SK-N-SH treated with all-trans-retinoic acid at 6 μM for 48 hours (cell line): ENCODE data around the gene PIK3R6.

Experiments
- ATAC-seq: fragments of 200-7000 bp; cut with Tn5 transposase; 3 replicates; pipeline ENCODE4 v1.9.1; 2020; ENCODE audit warnings: mild to moderate bottlenecking, moderate library complexity
- ARNTL ChIP-seq: fragments of 450-650 bp; formaldehyde crosslinking; IDR thresholded peaks from 2 replicates; pipeline ENCODE4 v1.5.0; 2020; ENCODE audit warnings: low read depth, mild to moderate bottlenecking, moderate library complexity, borderline replicate concordance
- BACH2 ChIP-seq: fragments of 250-450 bp; sonication (Bioruptor Pico); IDR thresholded peaks from 2 replicates; pipeline ENCODE4 v1.9.0; 2021; ENCODE audit warnings: mild to moderate bottlenecking, borderline replicate concordance
- CSDC2 ChIP-seq: fragments of 250-450 bp; sonication (Bioruptor Pico); IDR thresholded peaks from 2 replicates; pipeline ENCODE4 v1.5.0; 2020; ENCODE audit warnings: mild to moderate bottlenecking, moderate library complexity
- ESRRG ChIP-seq: fragments of 250-450 bp; sonication (Bioruptor Pico); IDR thresholded peaks from 2 replicates; pipeline ENCODE4 v1.6.1; 2021; ENCODE audit warnings: mild to moderate bottlenecking
- GLIS3 ChIP-seq: fragments of 250-450 bp; sonication (Bioruptor Pico); IDR thresholded peaks from 2 replicates; pipeline ENCODE4 v1.5.0; 2020; ENCODE audit warnings: mild to moderate bottlenecking, moderate library complexity
- ISL1 ChIP-seq: fragments of 250-450 bp; sonication (Bioruptor Pico); IDR thresholded peaks from 2 replicates; pipeline ENCODE4 v2.1.2; 2022; ENCODE audit warnings: mild to moderate bottlenecking, moderate library complexity
- OSR1 ChIP-seq: fragments of 250-450 bp; sonication (Bioruptor Pico); IDR thresholded peaks from 2 replicates; pipeline ENCODE4 v1.8.0; 2022; ENCODE audit warnings: moderate library complexity, mild to moderate bottlenecking, inconsistent platforms
- PPARA ChIP-seq: fragments of 250-450 bp; sonication (Bioruptor Pico); IDR thresholded peaks from 2 replicates; pipeline ENCODE4 v1.5.0; 2020; ENCODE audit warnings: mild to moderate bottlenecking, borderline replicate concordance
- SNAI2 ChIP-seq: fragments of 250-450 bp; sonication (Bioruptor Pico); IDR thresholded peaks from 2 replicates; pipeline ENCODE4 v1.5.0; 2020; ENCODE audit warnings: mild to moderate bottlenecking, moderate library complexity
- TCF4 ChIP-seq: fragments of 250-450 bp; sonication (Bioruptor Pico); IDR thresholded peaks from 2 replicates; pipeline ENCODE4 v1.8.0; 2021; ENCODE audit warnings: mild to moderate bottlenecking, moderate library complexity, borderline replicate concordance
- TOX ChIP-seq: fragments of 250-450 bp; sonication (Bioruptor Pico); IDR thresholded peaks from 2 replicates; pipeline ENCODE4 v1.8.0; 2021; ENCODE audit warnings: mild to moderate bottlenecking, moderate library complexity, borderline replicate concordance
- ZC3H10 ChIP-seq: fragments of 250-450 bp; sonication (Bioruptor Pico); IDR thresholded peaks from 2 replicates; pipeline ENCODE4 v1.5.1; 2021; ENCODE audit warnings: mild to moderate bottlenecking, moderate library complexity
- ZFP3 ChIP-seq: fragments of 250-450 bp; sonication (Bioruptor Pico); IDR thresholded peaks from 2 replicates; pipeline ENCODE4 v1.5.0; 2020; ENCODE audit warnings: mild to moderate bottlenecking, moderate library complexity
- ZFP30 ChIP-seq: fragments of 450-650 bp; formaldehyde crosslinking; IDR thresholded peaks from 2 replicates; pipeline ENCODE4 v1.5.0; 2022; ENCODE audit warnings: mild to moderate bottlenecking, moderate library complexity
- ZNF70 ChIP-seq: fragments of 450-650 bp; formaldehyde crosslinking; IDR thresholded peaks from 2 replicates; pipeline ENCODE4 v1.5.0; 2020; ENCODE audit warnings: mild to moderate bottlenecking, moderate library complexity
- ZNF8 ChIP-seq: fragments of 450-650 bp; formaldehyde crosslinking; IDR thresholded peaks from 2 replicates; pipeline ENCODE4 v1.5.0; 2020; ENCODE audit warnings: mild to moderate bottlenecking, moderate library complexity
- TF ChIP-seq, protein P1 (sequence below): fragments of 250-450 bp; sonication (Bioruptor Pico); IDR thresholded peaks from 2 replicates; pipeline ENCODE4 v1.5.1; 2020; ENCODE audit warnings: low read depth, mild to moderate bottlenecking, moderate library complexity
- TF ChIP-seq, protein P2 (sequence below): fragments of 250-450 bp; sonication (Bioruptor Pico); IDR thresholded peaks from 2 replicates; pipeline ENCODE4 v1.8.0; 2021; ENCODE audit warnings: low read depth, mild to moderate bottlenecking, moderate library complexity, borderline replicate concordance
- TF ChIP-seq, protein P3 (sequence below): fragments of 250-450 bp; sonication (Bioruptor Pico); IDR thresholded peaks from 2 replicates; pipeline ENCODE4 v1.5.1; 2021; ENCODE audit warnings: mild to moderate bottlenecking, moderate library complexity
- TF ChIP-seq, protein P4 (sequence below): fragments of 250-450 bp; sonication (Bioruptor Pico); IDR thresholded peaks from 2 replicates; pipeline ENCODE4 v1.8.0; 2020; ENCODE audit warnings: mild to moderate bottlenecking, moderate library complexity, borderline replicate concordance
- TF ChIP-seq, protein P5 (sequence below): fragments of 250-450 bp; sonication (Bioruptor Pico); IDR thresholded peaks from 2 replicates; pipeline ENCODE4 v1.5.0; 2020; ENCODE audit warnings: mild to moderate bottlenecking, moderate library complexity

Gene PIK3R6

DNA sequence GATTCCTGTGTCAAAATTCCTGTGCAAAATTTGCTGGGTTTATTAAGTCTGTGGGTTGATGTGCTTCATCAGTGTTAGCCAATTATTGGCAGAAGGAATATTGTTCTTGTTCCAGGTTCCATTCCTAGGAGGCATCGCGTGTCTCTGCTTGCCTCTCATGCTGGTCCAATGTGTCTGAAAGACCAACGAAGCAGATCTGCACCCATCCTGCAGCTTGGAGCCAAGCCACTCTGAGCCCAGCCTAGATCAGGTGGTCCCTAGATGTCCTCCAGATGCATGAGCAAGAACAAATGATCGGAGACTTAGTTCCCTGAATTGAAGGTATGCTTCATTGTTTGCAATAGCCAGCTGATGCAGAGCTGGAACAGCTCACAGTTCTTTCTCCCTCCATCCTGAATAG lies 10.5 kb upstream of the PIK3R6 start (continued):
- TF ChIP-seq ARNTL, result no peak
- no peak for TF ChIP-seq BACH2 (CRISPR knock-in tag)
- TF ChIP-seq, protein P1, sequence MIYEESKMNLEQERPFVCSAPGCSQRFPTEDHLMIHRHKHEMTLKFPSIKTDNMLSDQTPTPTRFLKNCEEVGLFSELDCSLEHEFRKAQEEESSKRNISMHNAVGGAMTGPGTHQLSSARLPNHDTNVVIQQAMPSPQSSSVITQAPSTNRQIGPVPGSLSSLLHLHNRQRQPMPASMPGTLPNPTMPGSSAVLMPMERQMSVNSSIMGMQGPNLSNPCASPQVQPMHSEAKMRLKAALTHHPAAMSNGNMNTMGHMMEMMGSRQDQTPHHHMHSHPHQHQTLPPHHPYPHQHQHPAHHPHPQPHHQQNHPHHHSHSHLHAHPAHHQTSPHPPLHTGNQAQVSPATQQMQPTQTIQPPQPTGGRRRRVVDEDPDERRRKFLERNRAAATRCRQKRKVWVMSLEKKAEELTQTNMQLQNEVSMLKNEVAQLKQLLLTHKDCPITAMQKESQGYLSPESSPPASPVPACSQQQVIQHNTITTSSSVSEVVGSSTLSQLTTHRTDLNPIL, result no peak
- no peak for TF ChIP-seq ISL1 (CRISPR knock-in tag)
- TF ChIP-seq ZC3H10 (CRISPR knock-in tag), result no peak
- TF ChIP-seq, protein P2, sequence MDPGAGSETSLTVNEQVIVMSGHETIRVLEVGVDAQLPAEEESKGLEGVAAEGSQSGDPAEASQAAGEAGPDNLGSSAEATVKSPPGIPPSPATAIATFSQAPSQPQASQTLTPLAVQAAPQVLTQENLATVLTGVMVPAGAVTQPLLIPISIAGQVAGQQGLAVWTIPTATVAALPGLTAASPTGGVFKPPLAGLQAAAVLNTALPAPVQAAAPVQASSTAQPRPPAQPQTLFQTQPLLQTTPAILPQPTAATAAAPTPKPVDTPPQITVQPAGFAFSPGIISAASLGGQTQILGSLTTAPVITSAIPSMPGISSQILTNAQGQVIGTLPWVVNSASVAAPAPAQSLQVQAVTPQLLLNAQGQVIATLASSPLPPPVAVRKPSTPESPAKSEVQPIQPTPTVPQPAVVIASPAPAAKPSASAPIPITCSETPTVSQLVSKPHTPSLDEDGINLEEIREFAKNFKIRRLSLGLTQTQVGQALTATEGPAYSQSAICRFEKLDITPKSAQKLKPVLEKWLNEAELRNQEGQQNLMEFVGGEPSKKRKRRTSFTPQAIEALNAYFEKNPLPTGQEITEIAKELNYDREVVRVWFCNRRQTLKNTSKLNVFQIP (CRISPR knock-in tag), result no peak
- TF ChIP-seq OSR1, result no peak
- no peak for TF ChIP-seq CSDC2 (CRISPR knock-in tag)
- no peak for TF ChIP-seq ZFP30 (CRISPR knock-in tag)
- TF ChIP-seq TOX (CRISPR knock-in tag), result no peak

DNA sequence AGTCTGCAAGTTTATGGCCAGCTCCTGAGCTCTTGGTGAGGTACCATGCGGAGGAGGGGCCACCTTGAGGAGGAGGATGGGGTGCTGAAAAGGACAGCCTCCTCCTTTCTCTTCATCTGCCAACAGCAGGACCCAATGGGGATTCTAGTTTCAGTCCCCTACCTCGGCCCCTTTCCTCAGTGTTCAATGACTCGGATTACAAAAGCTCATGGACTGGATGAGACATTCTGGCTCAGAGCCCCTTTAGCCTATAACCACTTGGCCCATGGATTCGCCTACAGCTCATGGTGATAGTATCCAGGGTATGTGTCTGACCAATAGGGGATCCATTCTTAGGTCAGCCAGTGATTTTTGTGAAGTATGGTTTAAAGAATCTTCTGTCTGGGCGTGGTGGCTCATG lies 8.5 kb upstream of the PIK3R6 start:
- ATAC-seq, result no peak
- TF ChIP-seq, protein P3, sequence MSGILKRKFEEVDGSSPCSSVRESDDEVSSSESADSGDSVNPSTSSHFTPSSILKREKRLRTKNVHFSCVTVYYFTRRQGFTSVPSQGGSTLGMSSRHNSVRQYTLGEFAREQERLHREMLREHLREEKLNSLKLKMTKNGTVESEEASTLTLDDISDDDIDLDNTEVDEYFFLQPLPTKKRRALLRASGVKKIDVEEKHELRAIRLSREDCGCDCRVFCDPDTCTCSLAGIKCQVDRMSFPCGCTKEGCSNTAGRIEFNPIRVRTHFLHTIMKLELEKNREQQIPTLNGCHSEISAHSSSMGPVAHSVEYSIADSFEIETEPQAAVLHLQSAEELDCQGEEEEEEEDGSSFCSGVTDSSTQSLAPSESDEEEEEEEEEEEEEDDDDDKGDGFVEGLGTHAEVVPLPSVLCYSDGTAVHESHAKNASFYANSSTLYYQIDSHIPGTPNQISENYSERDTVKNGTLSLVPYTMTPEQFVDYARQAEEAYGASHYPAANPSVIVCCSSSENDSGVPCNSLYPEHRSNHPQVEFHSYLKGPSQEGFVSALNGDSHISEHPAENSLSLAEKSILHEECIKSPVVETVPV (CRISPR knock-in tag), result no peak
- TF ChIP-seq, protein P1, result no peak
- TF ChIP-seq BACH2 (CRISPR knock-in tag) (no peak), TOX (CRISPR knock-in tag) (no peak), ZC3H10 (CRISPR knock-in tag) (no peak), ZNF8 (no peak), TCF4 (CRISPR knock-in tag) (no peak), ARNTL (no peak), ZFP30 (CRISPR knock-in tag) (no peak), PPARA (no peak), SNAI2 (CRISPR knock-in tag) (no peak), ZNF70 (CRISPR knock-in tag) (no peak), ESRRG (no peak), OSR1 (no peak)
- TF ChIP-seq, protein P4, sequence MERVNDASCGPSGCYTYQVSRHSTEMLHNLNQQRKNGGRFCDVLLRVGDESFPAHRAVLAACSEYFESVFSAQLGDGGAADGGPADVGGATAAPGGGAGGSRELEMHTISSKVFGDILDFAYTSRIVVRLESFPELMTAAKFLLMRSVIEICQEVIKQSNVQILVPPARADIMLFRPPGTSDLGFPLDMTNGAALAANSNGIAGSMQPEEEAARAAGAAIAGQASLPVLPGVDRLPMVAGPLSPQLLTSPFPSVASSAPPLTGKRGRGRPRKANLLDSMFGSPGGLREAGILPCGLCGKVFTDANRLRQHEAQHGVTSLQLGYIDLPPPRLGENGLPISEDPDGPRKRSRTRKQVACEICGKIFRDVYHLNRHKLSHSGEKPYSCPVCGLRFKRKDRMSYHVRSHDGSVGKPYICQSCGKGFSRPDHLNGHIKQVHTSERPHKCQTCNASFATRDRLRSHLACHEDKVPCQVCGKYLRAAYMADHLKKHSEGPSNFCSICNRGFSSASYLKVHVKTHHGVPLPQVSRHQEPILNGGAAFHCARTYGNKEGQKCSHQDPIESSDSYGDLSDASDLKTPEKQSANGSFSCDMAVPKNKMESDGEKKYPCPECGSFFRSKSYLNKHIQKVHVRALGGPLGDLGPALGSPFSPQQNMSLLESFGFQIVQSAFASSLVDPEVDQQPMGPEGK, result no peak
- TF ChIP-seq, all 23 proteins: peak for 0

DNA sequence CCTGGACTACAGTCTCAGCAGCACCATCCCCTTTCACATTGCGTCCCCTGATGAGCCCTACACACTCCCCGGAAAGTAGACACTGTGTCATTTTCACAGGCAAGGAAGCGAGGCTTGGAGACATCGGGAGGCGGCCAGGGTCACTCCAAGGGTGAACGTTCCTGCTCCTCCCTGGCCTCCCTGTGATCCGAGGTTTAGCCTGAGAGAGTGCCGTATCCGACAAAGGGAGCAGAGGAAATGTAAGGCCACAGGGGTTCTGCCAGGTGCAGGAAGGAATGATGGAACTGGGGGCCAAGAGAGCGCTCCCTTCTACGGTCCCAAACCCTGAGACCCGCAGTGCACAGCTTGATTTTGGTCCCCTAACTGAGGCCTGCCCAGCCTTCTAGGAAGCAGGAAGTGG lies 8.0 kb upstream of the PIK3R6 start:
- no peak for ATAC-seq
- TF ChIP-seq CSDC2 (CRISPR knock-in tag) (no peak), PPARA (no peak), GLIS3 (CRISPR knock-in tag) (no peak), ZC3H10 (CRISPR knock-in tag) (no peak), ZNF8 (no peak), TOX (CRISPR knock-in tag) (no peak), ZFP3 (no peak), BACH2 (CRISPR knock-in tag) (no peak), SNAI2 (CRISPR knock-in tag) (no peak), ESRRG (no peak), ZNF70 (CRISPR knock-in tag) (no peak), OSR1 (no peak)
- TF ChIP-seq, protein P3 (CRISPR knock-in tag), result no peak
- TF ChIP-seq, protein P1, result no peak
- TF ChIP-seq, protein P5, sequence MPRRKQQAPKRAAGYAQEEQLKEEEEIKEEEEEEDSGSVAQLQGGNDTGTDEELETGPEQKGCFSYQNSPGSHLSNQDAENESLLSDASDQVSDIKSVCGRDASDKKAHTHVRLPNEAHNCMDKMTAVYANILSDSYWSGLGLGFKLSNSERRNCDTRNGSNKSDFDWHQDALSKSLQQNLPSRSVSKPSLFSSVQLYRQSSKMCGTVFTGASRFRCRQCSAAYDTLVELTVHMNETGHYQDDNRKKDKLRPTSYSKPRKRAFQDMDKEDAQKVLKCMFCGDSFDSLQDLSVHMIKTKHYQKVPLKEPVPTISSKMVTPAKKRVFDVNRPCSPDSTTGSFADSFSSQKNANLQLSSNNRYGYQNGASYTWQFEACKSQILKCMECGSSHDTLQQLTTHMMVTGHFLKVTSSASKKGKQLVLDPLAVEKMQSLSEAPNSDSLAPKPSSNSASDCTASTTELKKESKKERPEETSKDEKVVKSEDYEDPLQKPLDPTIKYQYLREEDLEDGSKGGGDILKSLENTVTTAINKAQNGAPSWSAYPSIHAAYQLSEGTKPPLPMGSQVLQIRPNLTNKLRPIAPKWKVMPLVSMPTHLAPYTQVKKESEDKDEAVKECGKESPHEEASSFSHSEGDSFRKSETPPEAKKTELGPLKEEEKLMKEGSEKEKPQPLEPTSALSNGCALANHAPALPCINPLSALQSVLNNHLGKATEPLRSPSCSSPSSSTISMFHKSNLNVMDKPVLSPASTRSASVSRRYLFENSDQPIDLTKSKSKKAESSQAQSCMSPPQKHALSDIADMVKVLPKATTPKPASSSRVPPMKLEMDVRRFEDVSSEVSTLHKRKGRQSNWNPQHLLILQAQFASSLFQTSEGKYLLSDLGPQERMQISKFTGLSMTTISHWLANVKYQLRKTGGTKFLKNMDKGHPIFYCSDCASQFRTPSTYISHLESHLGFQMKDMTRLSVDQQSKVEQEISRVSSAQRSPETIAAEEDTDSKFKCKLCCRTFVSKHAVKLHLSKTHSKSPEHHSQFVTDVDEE (CRISPR knock-in tag), result no peak
- TF ChIP-seq, protein P2 (CRISPR knock-in tag), result no peak
